ENCODE measurements around the gene NDUFC1. TPM values are rescaled to one million over a fixed set of nuclear protein-coding genes. Genes with fewer than 3 reads are reported as not detected.
"Not testable (repeated sequence)": the region's sequence is repeated elsewhere in the genome, so short reads cannot be mapped to it uniquely, and the experiment has no call there.

NDUFC1 gene
- total RNA-seq, 2 experiments from 2014 or later: 56.2 to 60.6 TPM

- Mint-ChIP-seq H3K4me3 (no peak overlapping the region), H3K27ac (no peak overlapping the region), H3K9me3 (peaks cover 1% of the 10 kb centered on the region), H3K27me3 (no peaks in the 10 kb centered on the region), H3K36me3 (ENCODE audit: low read depth) (peaks cover 41% of the 10 kb centered on the region), H3K4me1 (ENCODE audit: low read depth) (peaks cover 47% of the 10 kb centered on the region)
- ATAC-seq (no peak), DNase-seq (no peak)
- ChIA-PET POLR2A (interaction anchor here (0.7 to 2.6 kb wide), 3 partner anchors 20 to 301 kb away, joined by 3 to 9 read pairs (median 3); partner anchors contain the start of genes NAA15 and NDUFC1), CTCF (interaction anchor here (0.6 to 2.5 kb wide), 6 partner anchors 12 to 300 kb away, joined by 3 to 7 read pairs (median 3); partner anchors contain the start of gene NAA15)
- TF ChIP-seq, protein P1, sequence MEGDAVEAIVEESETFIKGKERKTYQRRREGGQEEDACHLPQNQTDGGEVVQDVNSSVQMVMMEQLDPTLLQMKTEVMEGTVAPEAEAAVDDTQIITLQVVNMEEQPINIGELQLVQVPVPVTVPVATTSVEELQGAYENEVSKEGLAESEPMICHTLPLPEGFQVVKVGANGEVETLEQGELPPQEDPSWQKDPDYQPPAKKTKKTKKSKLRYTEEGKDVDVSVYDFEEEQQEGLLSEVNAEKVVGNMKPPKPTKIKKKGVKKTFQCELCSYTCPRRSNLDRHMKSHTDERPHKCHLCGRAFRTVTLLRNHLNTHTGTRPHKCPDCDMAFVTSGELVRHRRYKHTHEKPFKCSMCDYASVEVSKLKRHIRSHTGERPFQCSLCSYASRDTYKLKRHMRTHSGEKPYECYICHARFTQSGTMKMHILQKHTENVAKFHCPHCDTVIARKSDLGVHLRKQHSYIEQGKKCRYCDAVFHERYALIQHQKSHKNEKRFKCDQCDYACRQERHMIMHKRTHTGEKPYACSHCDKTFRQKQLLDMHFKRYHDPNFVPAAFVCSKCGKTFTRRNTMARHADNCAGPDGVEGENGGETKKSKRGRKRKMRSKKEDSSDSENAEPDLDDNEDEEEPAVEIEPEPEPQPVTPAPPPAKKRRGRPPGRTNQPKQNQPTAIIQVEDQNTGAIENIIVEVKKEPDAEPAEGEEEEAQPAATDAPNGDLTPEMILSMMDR (IDR thresholded peaks at IDR 0.05): no peak
- intact Hi-C loops (cut with micrococcal nuclease): no loop called here
Observed at GRCh38 chr4:139329665-139330200, 27.5 kb upstream of the NDUFC1 start.

GRCh38 chr4:139324620-139325019 lies 22.3 kb upstream of the NDUFC1 start:
- peaks cover 48% of the 10 kb centered on the region for H3K4me1 Mint-ChIP-seq (ENCODE audit: low read depth)
- no peak for ATAC-seq
- H3K9me3 Mint-ChIP-seq: peaks cover 10% of the 10 kb centered on the region
- intact Hi-C loops (cut with micrococcal nuclease): no loop called here
- H3K4me3 Mint-ChIP-seq: no peak overlapping the region
- DNase-seq: no peak
- CTCF ChIA-PET: interaction anchor here (0.7 kb wide), 1 partner anchor 17 kb away, joined by 3 read pairs; no protein-coding TSS in a partner anchor
- TF ChIP-seq, protein P1 (IDR thresholded peaks at IDR 0.05): no peak
- no peak overlapping the region for H3K27ac Mint-ChIP-seq
- POLR2A ChIA-PET: interaction anchor here (1.0 kb wide), 1 partner anchor 24 kb away, joined by 3 read pairs; no protein-coding TSS in a partner anchor
- no peaks in the 10 kb centered on the region for H3K27me3 Mint-ChIP-seq
- peaks cover 50% of the 10 kb centered on the region for H3K36me3 Mint-ChIP-seq (ENCODE audit: low read depth)

DNA sequence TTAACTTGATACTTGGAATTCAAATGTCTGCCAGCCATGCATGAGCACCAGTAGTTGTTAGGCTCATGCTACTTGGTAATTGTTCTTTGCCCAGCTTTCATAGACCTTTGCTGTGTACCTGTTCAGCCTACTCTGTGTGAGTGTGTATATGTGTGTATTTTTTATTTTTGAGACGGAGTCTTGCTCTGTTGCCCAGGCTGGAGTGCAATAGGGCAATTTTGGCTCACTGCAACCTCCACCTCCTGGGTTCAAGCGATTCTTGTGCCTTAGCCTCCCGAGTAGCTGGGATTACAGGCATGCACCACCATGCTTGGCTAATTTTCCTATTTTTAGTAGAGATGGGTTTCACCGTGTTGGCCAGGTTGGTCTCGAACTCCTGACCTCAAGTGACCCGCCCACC lies 20.3 kb upstream of the NDUFC1 start:
- ChIA-PET CTCF (interaction anchor here (1.0 to 1.6 kb wide), 2 partner anchors 18 to 292 kb away, joined by 3 to 5 read pairs; no protein-coding TSS in a partner anchor), POLR2A (interaction anchor here (1.2 kb wide), 1 partner anchor 11 kb away, joined by 5 read pairs; no protein-coding TSS in a partner anchor)
- Mint-ChIP-seq H3K27ac (peak overlapping the region; percentile 52), H3K36me3 (ENCODE audit: low read depth) (peaks cover 40% of the 10 kb centered on the region), H3K4me1 (ENCODE audit: low read depth) (peaks cover 49% of the 10 kb centered on the region)
- H3K4me3 Mint-ChIP-seq; intact Hi-C loops (cut with micrococcal nuclease); DNase-seq; H3K9me3 Mint-ChIP-seq; H3K27me3 Mint-ChIP-seq; ATAC-seq: not testable (repeated sequence)

GRCh38 chr4:139322070-139322469 lies 19.8 kb upstream of the NDUFC1 start:
- CTCF ChIA-PET: interaction anchor here (0.8 to 1.6 kb wide), 2 partner anchors 26 to 292 kb away, joined by 3 to 5 read pairs; no protein-coding TSS in a partner anchor
- H3K27ac Mint-ChIP-seq: peak overlapping the region; percentile 52
- intact Hi-C loops (cut with micrococcal nuclease); H3K27me3 Mint-ChIP-seq; H3K4me3 Mint-ChIP-seq; ATAC-seq; DNase-seq; H3K9me3 Mint-ChIP-seq: not testable (repeated sequence)
- peaks cover 52% of the 10 kb centered on the region for H3K4me1 Mint-ChIP-seq (ENCODE audit: low read depth)
- POLR2A ChIA-PET: interaction anchor here (1.1 to 1.2 kb wide), 2 partner anchors 10 to 21 kb away, joined by 3 to 5 read pairs; partner anchors contain the start of gene NAA15
- peaks cover 41% of the 10 kb centered on the region for H3K36me3 Mint-ChIP-seq (ENCODE audit: low read depth)

- DNase-seq (no peak), ATAC-seq (no peak)
- H3K36me3 Mint-ChIP-seq (ENCODE audit: low read depth): peaks cover 51% of the 10 kb centered on the region
- H3K4me1 Mint-ChIP-seq (ENCODE audit: low read depth): peaks cover 66% of the 10 kb centered on the region
- CTCF ChIA-PET: no interaction called here
- POLR2A ChIA-PET: interaction anchor here (0.6 kb wide), 1 partner anchor 189 kb away, joined by 3 read pairs; no protein-coding TSS in a partner anchor
- H3K9me3 Mint-ChIP-seq: peaks cover 9% of the 10 kb centered on the region
- TF ChIP-seq, protein P1 (IDR thresholded peaks at IDR 0.05): no peak
- no peaks in the 10 kb centered on the region for H3K27me3 Mint-ChIP-seq
- no peak overlapping the region for H3K4me3 Mint-ChIP-seq
- peak overlapping the region; percentile 4 for H3K27ac Mint-ChIP-seq
- intact Hi-C loops (cut with micrococcal nuclease): no loop called here
Observed at GRCh38 chr4:139319571-139319970, 17.3 kb upstream of the NDUFC1 start.

DNA sequence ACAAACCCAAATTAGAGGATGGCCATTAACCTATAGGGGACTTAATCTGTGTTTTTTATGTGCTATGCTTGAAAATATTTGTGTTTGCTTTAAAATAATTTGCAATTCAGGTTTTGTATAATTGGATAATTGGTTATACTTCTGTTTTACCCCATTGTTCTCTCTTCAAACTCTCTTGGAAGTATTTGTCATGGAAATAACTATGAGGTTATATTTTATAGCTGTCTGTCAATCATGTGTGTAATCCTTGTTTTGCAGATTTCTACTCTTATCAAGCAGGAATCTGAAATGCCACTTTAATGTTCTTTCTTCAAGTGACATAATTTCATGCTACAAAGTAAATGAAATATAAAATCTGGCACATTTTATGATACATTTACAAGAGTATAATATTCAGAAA lies 15.4 kb upstream of the NDUFC1 start:
- TF ChIP-seq, protein P1 (IDR thresholded peaks at IDR 0.05): no peak

More for the DNA sequence above, 15.4 kb upstream of the NDUFC1 start:
- Mint-ChIP-seq H3K36me3 (ENCODE audit: low read depth) (peaks cover 57% of the 10 kb centered on the region), H3K27ac (no peak overlapping the region), H3K4me3 (no peak overlapping the region), H3K27me3 (no peaks in the 10 kb centered on the region), H3K9me3 (peaks cover 9% of the 10 kb centered on the region), H3K4me1 (ENCODE audit: low read depth) (peaks cover 74% of the 10 kb centered on the region)
- ChIA-PET POLR2A (no interaction called here), CTCF (no interaction called here)
- intact Hi-C loops (cut with micrococcal nuclease): no loop called here
- ATAC-seq (no peak), DNase-seq (no peak)

All from activated CD8-positive, alpha-beta T cell treated with anti-CD3 and anti-CD28 coated beads for 36 hours (primary cell).